ENCODE results near the gene NME1.

- TF ChIP-seq, protein P1, sequence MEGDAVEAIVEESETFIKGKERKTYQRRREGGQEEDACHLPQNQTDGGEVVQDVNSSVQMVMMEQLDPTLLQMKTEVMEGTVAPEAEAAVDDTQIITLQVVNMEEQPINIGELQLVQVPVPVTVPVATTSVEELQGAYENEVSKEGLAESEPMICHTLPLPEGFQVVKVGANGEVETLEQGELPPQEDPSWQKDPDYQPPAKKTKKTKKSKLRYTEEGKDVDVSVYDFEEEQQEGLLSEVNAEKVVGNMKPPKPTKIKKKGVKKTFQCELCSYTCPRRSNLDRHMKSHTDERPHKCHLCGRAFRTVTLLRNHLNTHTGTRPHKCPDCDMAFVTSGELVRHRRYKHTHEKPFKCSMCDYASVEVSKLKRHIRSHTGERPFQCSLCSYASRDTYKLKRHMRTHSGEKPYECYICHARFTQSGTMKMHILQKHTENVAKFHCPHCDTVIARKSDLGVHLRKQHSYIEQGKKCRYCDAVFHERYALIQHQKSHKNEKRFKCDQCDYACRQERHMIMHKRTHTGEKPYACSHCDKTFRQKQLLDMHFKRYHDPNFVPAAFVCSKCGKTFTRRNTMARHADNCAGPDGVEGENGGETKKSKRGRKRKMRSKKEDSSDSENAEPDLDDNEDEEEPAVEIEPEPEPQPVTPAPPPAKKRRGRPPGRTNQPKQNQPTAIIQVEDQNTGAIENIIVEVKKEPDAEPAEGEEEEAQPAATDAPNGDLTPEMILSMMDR (IDR thresholded peaks at IDR 0.05) = no peak
- TF ChIP-seq POLR2A (IDR thresholded peaks at IDR 0.05) = no peak
These were observed 27.1 kb downstream of the NME1 start for GRCh38 chr17:51180486-51180885.

Data from Peyer's patch (tissue), 4 donors.